Adipocyte (in vitro differentiated cells): Measurements from ENCODE around the gene TXNRD3.

ENCODE experiments used
- DNase-seq: peaks from one replicate; pipeline ENCODE4 v3.0.0-alpha.2; 2015; ENCODE audit warnings: low read depth
- H3K27me3 ChIP-seq: replicated peaks from 2 replicates; pipeline ENCODE4 v1.7.0; 2013; ENCODE audit warnings: mild to moderate bottlenecking, low read length, moderate library complexity; ENCODE audit not compliant: control insufficient read depth, insufficient read depth
- H3K36me3 ChIP-seq: 2 replicates; pipeline ENCODE4 v1.7.0; 2013; ENCODE audit warnings: low read length, mild to moderate bottlenecking, moderate library complexity; ENCODE audit not compliant: control insufficient read depth, insufficient read depth, severe bottlenecking
- H3K4me1 ChIP-seq: 2 replicates; pipeline ENCODE4 v1.7.0; 2013; ENCODE audit warnings: mild to moderate bottlenecking, low read length, moderate library complexity; ENCODE audit not compliant: control insufficient read depth, insufficient read depth
- H3K4me3 ChIP-seq: 2 replicates; pipeline ENCODE4 v1.7.0; 2013; ENCODE audit warnings: mild to moderate bottlenecking, low read length, moderate library complexity
- H3K9ac ChIP-seq: 2 replicates; pipeline ENCODE4 v1.7.0; 2013; ENCODE audit warnings: mild to moderate bottlenecking, low read length, moderate library complexity
- H3K9me3 ChIP-seq: 2 replicates; pipeline ENCODE4 v1.7.0; 2013; ENCODE audit warnings: mild to moderate bottlenecking, low read length, moderate library complexity; ENCODE audit not compliant: control insufficient read depth

TXNRD3 gene

GRCh38 chr3:126557761-126558160 lies 97.2 kb downstream of the TXNRD3 start:
- Histone ChIP-seq H3K9ac (no peak overlapping the region), H3K4me3 (no peak overlapping the region), H3K36me3 (no peaks in the 10 kb centered on the region), H3K4me1 (no peaks in the 10 kb centered on the region), H3K9me3 (peaks cover 8% of the 10 kb centered on the region), H3K27me3 (peaks cover 31% of the 10 kb centered on the region)
- no peak for DNase-seq

GRCh38 chr3:126557415-126557745 lies 97.5 kb downstream of the TXNRD3 start:
- Histone ChIP-seq H3K9ac (no peak overlapping the region), H3K27me3 (peaks cover 31% of the 10 kb centered on the region), H3K36me3 (no peaks in the 10 kb centered on the region), H3K4me3 (no peak overlapping the region), H3K4me1 (no peaks in the 10 kb centered on the region), H3K9me3 (peaks cover 4% of the 10 kb centered on the region)
- no peak for DNase-seq
